Suprapubic skin (tissue), 4 donors: ENCODE data around the gene ATG2B. TPM values are rescaled to one million over a fixed set of nuclear protein-coding genes. Genes with fewer than 3 reads are reported as not detected.
A peak's percentile ranks its signal among the peaks of the same experiment; 100 is the strongest.

Source experiments
- DNase-seq, 2 donors: peaks; one replicate each; pipeline ENCODE4 v3.0.0-alpha.2; 2019; ENCODE audit warnings: low spot score in 2 of 2
- H3K27ac ChIP-seq: fragments of 200-600 bp; sonication (generic); one replicate; pipeline ENCODE4 v1.5.1; 2019
- H3K27me3 ChIP-seq: fragments of 200-600 bp; sonication (generic); one replicate; pipeline ENCODE4 v1.5.1; 2019
- H3K36me3 ChIP-seq: fragments of 200-600 bp; sonication (generic); one replicate; pipeline ENCODE4 v1.5.1; 2019
- H3K4me1 ChIP-seq: fragments of 200-600 bp; sonication (generic); one replicate; pipeline ENCODE4 v1.5.1; 2019
- H3K4me3 ChIP-seq: fragments of 200-600 bp; sonication (generic); one replicate; pipeline ENCODE4 v1.5.1; 2019; ENCODE audit warnings: mild to moderate bottlenecking
- H3K9me3 ChIP-seq: fragments of 200-600 bp; sonication (generic); one replicate; pipeline ENCODE4 v1.5.1; 2019
- CTCF ChIP-seq, 2 donors: fragments of 200-600 bp in 1 of 2; fragments of 450-650 bp in 1 of 2; sonication (generic) in 1 of 2; IDR thresholded peaks; one replicate each; pipeline ENCODE4 v1.5.1; 2016 to 2019; ENCODE audit warnings: antibody characterized with exemption in 2 of 2, mild to moderate bottlenecking in 1 of 2, moderate library complexity in 1 of 2
- EP300 ChIP-seq: sonication (generic); formaldehyde crosslinking; IDR thresholded peaks from one replicate; pipeline ENCODE4 v1.6.1; 2017; ENCODE audit warnings: antibody characterized with exemption
- POLR2A ChIP-seq, 2 donors: fragments of 450-650 bp; IDR thresholded peaks; one replicate each; pipeline ENCODE4 v1.6.1; 2017; ENCODE audit warnings: antibody characterized with exemption in 2 of 2, mild to moderate bottlenecking in 2 of 2, moderate library complexity in 2 of 2
- POLR2AphosphoS5 ChIP-seq, 3 donors: sonication (generic); formaldehyde crosslinking; IDR thresholded peaks; one replicate each; pipeline ENCODE4 v1.6.1; 2017; ENCODE audit warnings: antibody characterized with exemption in 3 of 3
- WGBS: methylation state at CpG from one replicate; pipeline ENCODE4 v1.1.5; 2018; 5-methylcytosine and 5-hydroxymethylcytosine counted together
- total RNA-seq, 4 donors: library from RNA; depleted of rRNA; stranded (reverse); fragments of >200 nt; gene quantifications; one replicate each; pipeline ENCODE4 v1.1.0, GENCODE V29; 2016

Gene ATG2B
- total RNA-seq, 4 donors from 2014 or later: 24.6 to 103 (median 42.8) TPM

DNA sequence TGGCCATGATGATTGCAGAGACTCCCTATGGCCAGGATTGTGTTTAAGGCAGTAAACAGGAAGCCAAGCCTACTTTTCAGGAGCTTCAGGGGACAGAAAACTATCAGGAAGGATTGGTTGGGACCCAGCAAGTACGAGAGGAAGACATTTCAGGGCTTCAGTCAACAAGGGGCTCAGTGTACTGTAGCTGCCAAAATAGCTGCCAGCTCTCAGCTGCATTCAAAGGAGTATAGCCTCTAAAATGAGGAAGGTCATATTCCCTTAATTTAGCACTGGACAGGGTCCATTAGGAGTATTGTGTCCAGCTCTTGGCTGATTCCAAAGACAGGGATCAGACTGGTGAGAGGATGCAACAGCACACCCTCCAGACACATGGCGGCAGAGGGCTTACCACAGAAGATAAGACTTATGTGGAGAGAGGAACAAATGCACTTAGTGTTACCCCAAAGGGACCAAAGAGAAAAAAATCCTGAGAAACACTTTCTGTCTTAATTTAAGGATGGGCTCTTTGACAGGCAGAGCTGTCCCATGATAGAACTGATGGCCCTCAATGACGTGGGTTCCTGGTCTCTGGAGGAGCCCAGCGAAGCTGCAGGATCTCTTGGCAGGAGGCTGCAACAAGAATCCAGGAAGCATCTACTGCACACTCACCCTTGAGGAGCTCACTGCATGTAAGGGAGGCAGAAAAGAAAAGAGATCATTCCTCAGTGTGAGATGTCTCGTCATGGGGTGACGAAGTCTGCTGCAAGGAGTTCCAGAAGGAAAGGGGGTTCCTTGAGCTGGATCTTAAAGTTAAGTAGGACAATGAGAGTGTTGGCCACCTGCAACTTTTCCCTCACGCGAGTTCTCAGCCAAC, 92.3 kb downstream of the ATG2B start:
- no peak for DNase-seq
- Histone ChIP-seq H3K36me3 (no peaks in the 10 kb centered on the region), H3K4me3 (no peak overlapping the region), H3K4me1 (peaks cover 62% of the 10 kb centered on the region), H3K9me3 (no peaks in the 10 kb centered on the region), H3K27ac (peak overlapping the region; percentile 4), H3K27me3 (no peaks in the 10 kb centered on the region)
- whole genome bisulfite sequencing: 59% methylated on average over 8 of the region's 8 CpGs
- TF ChIP-seq POLR2AphosphoS5 (IDR thresholded peaks at IDR 0.05): no peak
- no peak for TF ChIP-seq EP300
- no peak for TF ChIP-seq POLR2A (IDR thresholded peaks at IDR 0.05)
- TF ChIP-seq CTCF (IDR thresholded peaks at IDR 0.05): no peak

GRCh38 chr14:96269359-96269710, 93.8 kb downstream of the ATG2B start:
- H3K4me1 ChIP-seq: peaks cover 48% of the 10 kb centered on the region
- WGBS: 72% methylated on average over 10 of the region's 10 CpGs

GRCh38 chr14:96268431-96269358, 94.4 kb downstream of the ATG2B start:
- 50% methylated on average over 22 of the region's 22 CpGs for WGBS
- no peak overlapping the region for H3K4me3 ChIP-seq
- peak overlapping the region; percentile 24 for H3K27ac ChIP-seq
- H3K36me3 ChIP-seq: no peaks in the 10 kb centered on the region
- no peaks in the 10 kb centered on the region for H3K9me3 ChIP-seq
- H3K4me1 ChIP-seq: peaks cover 41% of the 10 kb centered on the region
- peak; percentile 84 to 91 for DNase-seq
- TF ChIP-seq CTCF (IDR thresholded peaks at IDR 0.05) (no peak), POLR2AphosphoS5 (IDR thresholded peaks at IDR 0.05) (peak in 2 of 3 donors; percentile 25 to 53), EP300 (no peak), POLR2A (IDR thresholded peaks at IDR 0.05) (no peak)
- H3K27me3 ChIP-seq: no peaks in the 10 kb centered on the region

More at GRCh38 chr14:96269359-96269710, 93.8 kb downstream of the ATG2B start:
- Histone ChIP-seq H3K27ac (peak overlapping the region; percentile 24), H3K9me3 (no peaks in the 10 kb centered on the region), H3K27me3 (no peaks in the 10 kb centered on the region), H3K36me3 (no peaks in the 10 kb centered on the region), H3K4me3 (no peak overlapping the region)
- DNase-seq: no peak
- TF ChIP-seq CTCF (IDR thresholded peaks at IDR 0.05) (no peak), EP300 (no peak), POLR2A (IDR thresholded peaks at IDR 0.05) (no peak), POLR2AphosphoS5 (IDR thresholded peaks at IDR 0.05) (no peak)

DNA sequence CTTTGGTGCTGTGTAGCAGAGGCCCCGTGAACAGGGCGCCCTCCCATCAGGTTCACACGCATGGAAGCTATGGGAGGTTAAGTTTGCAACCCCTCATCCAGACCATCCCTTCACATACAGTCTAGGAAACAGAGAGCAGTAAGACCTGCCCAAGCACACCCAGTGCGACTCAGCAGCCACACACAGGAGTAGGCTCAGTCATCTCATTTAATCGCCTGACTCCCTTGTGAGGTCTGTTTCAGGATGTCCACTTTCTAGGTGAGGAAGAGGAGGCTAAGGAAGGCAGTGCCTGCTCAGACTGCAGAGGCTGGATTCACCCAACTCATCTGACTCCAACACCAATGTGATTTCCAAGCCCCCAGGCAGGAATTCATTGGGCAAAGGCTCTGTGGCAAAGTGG, 95.2 kb downstream of the ATG2B start:
- H3K27ac ChIP-seq: no peak overlapping the region
- 47% methylated on average over 5 of the region's 5 CpGs for WGBS
- peaks cover 39% of the 10 kb centered on the region for H3K4me1 ChIP-seq

More for the DNA sequence above, 95.2 kb downstream of the ATG2B start:
- H3K27me3 ChIP-seq: no peaks in the 10 kb centered on the region
- TF ChIP-seq CTCF (IDR thresholded peaks at IDR 0.05) (no peak), POLR2AphosphoS5 (IDR thresholded peaks at IDR 0.05) (no peak), POLR2A (IDR thresholded peaks at IDR 0.05) (no peak), EP300 (no peak)
- no peaks in the 10 kb centered on the region for H3K9me3 ChIP-seq
- H3K4me3 ChIP-seq: no peak overlapping the region
- DNase-seq: no peak
- H3K36me3 ChIP-seq: no peaks in the 10 kb centered on the region
